DOHH2 (cell line): Measurements from ENCODE around the gene RSBN1L.
"Not testable (repeated sequence)": the region's sequence is repeated elsewhere in the genome, so short reads cannot be mapped to it uniquely, and the experiment has no call there.

Experiments
- H3F3A ChIP-seq: fragments of 200-600 bp; sonication (generic), shearing (Covaris generic); 2 replicates; pipeline ENCODE4 v1.6.0; 2016; ENCODE audit warnings: antibody characterized with exemption, mild to moderate bottlenecking; ENCODE audit not compliant: control insufficient read depth, insufficient read depth
- H3K27ac ChIP-seq: fragments of 200-600 bp; sonication (generic); 2 replicates; pipeline ENCODE4 v1.5.1; 2014; ENCODE audit warnings: low read depth, mild to moderate bottlenecking, low read length, moderate library complexity
- H3K27me3 ChIP-seq: fragments of 200-600 bp; sonication (generic); 2 replicates; pipeline ENCODE4 v1.6.1; 2014; ENCODE audit warnings: mild to moderate bottlenecking, low read length, mixed read lengths; ENCODE audit not compliant: control insufficient read depth
- H3K36me3 ChIP-seq: fragments of 200-600 bp; sonication (generic); 2 replicates; pipeline ENCODE4 v1.6.1; 2014; ENCODE audit warnings: mild to moderate bottlenecking, low read length, moderate library complexity, mixed read lengths; ENCODE audit not compliant: control insufficient read depth
- H3K4me1 ChIP-seq: fragments of 200-600 bp; sonication (generic); 2 replicates; pipeline ENCODE4 v1.6.1; 2014; ENCODE audit warnings: mild to moderate bottlenecking, low read length, mixed read lengths; ENCODE audit not compliant: control insufficient read depth
- H3K4me2 ChIP-seq: fragments of 200-600 bp; sonication (generic); 2 replicates; pipeline ENCODE4 v1.6.0; 2014; ENCODE audit warnings: mild to moderate bottlenecking, low read length, moderate library complexity
- H3K4me3 ChIP-seq: fragments of 200-600 bp; sonication (generic); 2 replicates; pipeline ENCODE4 v1.5.1; 2014; ENCODE audit warnings: mild to moderate bottlenecking, low read length, mixed read lengths
- H3K79me2 ChIP-seq: fragments of 200-600 bp; sonication (generic); 2 replicates; pipeline ENCODE4 v1.6.1; 2014; ENCODE audit warnings: mild to moderate bottlenecking, low read length, mixed read lengths; ENCODE audit not compliant: control insufficient read depth
- H3K9me2 ChIP-seq: fragments of 200-600 bp; sonication (generic); replicated peaks from 2 replicates; pipeline ENCODE4 v1.6.1; 2014; ENCODE audit warnings: mild to moderate bottlenecking, low read length, mixed read lengths; ENCODE audit not compliant: control insufficient read depth
- H3K9me3 ChIP-seq: fragments of 200-600 bp; sonication (generic); 2 replicates; pipeline ENCODE4 v1.6.1; 2014; ENCODE audit warnings: antibody characterized with exemption, low read length, mixed read lengths; ENCODE audit not compliant: control insufficient read depth, insufficient read depth
- H4K20me1 ChIP-seq: fragments of 200-600 bp; sonication (generic); 2 replicates; pipeline ENCODE4 v1.6.0; 2014; ENCODE audit warnings: low read depth, mild to moderate bottlenecking, antibody characterized with exemption, low read length, moderate library complexity; ENCODE audit not compliant: control insufficient read depth, insufficient read depth
- CTCF ChIP-seq: fragments of 200-600 bp; sonication (generic); IDR thresholded peaks from one replicate; pipeline ENCODE4 v1.5.1; 2014; ENCODE audit warnings: antibody characterized with exemption, mild to moderate bottlenecking, low read depth, low read length; ENCODE audit not compliant: poor library complexity, severe bottlenecking
- EZH2phosphoT487 ChIP-seq: fragments of 200-600 bp; sonication (generic); IDR thresholded peaks from 2 replicates; pipeline ENCODE4 v1.6.1; 2017; ENCODE audit warnings: borderline replicate concordance, mild to moderate bottlenecking, antibody characterized with exemption, low read length, moderate library complexity, mixed read lengths

The RSBN1L gene

GRCh38 chr7:77702968-77703472 is 6.8 kb downstream of the RSBN1L start:
- Histone ChIP-seq H3K36me3 (peaks cover 63% of the 10 kb centered on the region), H3K27ac (no peak overlapping the region), H3K4me1 (peaks cover 43% of the 10 kb centered on the region), H3F3A (peaks cover 10% of the 10 kb centered on the region), H3K4me2 (no peak overlapping the region), H3K9me2 (no peaks in the 10 kb centered on the region), H4K20me1 (peaks cover 36% of the 10 kb centered on the region), H3K79me2 (peaks cover 100% of the 10 kb centered on the region), H3K27me3 (no peaks in the 10 kb centered on the region), H3K4me3 (no peak overlapping the region), H3K9me3 (no peaks in the 10 kb centered on the region)
- TF ChIP-seq CTCF: no peak
- TF ChIP-seq EZH2phosphoT487: no peak

DNA sequence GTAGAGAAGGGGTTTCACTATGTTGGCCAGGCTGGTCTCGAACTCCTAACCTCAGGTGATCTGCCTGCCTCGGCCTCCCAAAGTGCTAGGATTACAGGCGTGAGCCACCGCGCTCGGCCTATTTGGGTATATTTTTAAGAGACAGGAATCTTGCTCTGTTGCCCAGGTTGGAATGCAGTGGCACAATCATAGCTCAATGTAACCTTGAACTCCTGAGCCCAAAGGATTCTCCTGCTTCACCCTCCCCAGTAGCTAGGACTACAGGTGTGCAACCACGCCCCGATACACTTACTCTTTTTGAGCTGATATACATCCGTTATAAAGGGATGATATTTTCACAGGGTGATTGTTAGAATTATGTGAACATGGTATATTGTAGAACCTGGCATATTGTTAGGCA is 7.4 kb downstream of the RSBN1L start:
- not testable (repeated sequence) for H3K27me3 ChIP-seq, H3K4me2 ChIP-seq, H3K9me3 ChIP-seq, H3K27ac ChIP-seq, H3K4me3 ChIP-seq, H3K9me2 ChIP-seq, H3F3A ChIP-seq
- Histone ChIP-seq H3K36me3 (peaks cover 62% of the 10 kb centered on the region), H4K20me1 (peaks cover 31% of the 10 kb centered on the region), H3K79me2 (peaks cover 100% of the 10 kb centered on the region), H3K4me1 (peaks cover 37% of the 10 kb centered on the region)

- Histone ChIP-seq H3K79me2 (peaks cover 98% of the 10 kb centered on the region), H3K27me3 (no peaks in the 10 kb centered on the region), H3K4me3 (no peak overlapping the region), H3K27ac (no peak overlapping the region), H3K9me2 (no peaks in the 10 kb centered on the region), H4K20me1 (peaks cover 13% of the 10 kb centered on the region), H3K36me3 (peaks cover 60% of the 10 kb centered on the region), H3F3A (peaks cover 4% of the 10 kb centered on the region), H3K4me1 (peaks cover 4% of the 10 kb centered on the region), H3K4me2 (no peak overlapping the region), H3K9me3 (no peaks in the 10 kb centered on the region)
- TF ChIP-seq EZH2phosphoT487 (no peak), CTCF (no peak)
These were observed 11.3 kb downstream of the RSBN1L start for GRCh38 chr7:77707504-77707992.

GRCh38 chr7:77710067-77710466 is 13.8 kb downstream of the RSBN1L start:
- no peaks in the 10 kb centered on the region for H3K9me2 ChIP-seq
- no peak overlapping the region for H3K4me3 ChIP-seq
- H3K79me2 ChIP-seq: peaks cover 98% of the 10 kb centered on the region
- no peaks in the 10 kb centered on the region for H3K9me3 ChIP-seq
- no peaks in the 10 kb centered on the region for H3K27me3 ChIP-seq
- H4K20me1 ChIP-seq: peaks cover 5% of the 10 kb centered on the region; the same call in 1 of the 2 replicates
- H3F3A ChIP-seq: peaks cover 2% of the 10 kb centered on the region; the same call in 1 of the 2 replicates
- TF ChIP-seq EZH2phosphoT487 (no peak), CTCF (no peak)
- H3K36me3 ChIP-seq: peaks cover 57% of the 10 kb centered on the region
- H3K4me2 ChIP-seq: no peak overlapping the region
- no peaks in the 10 kb centered on the region for H3K4me1 ChIP-seq
- H3K27ac ChIP-seq: no peak overlapping the region
